H9 (cell line): ENCODE measurements around the gene ANP32B. TPM values are rescaled to one million over a fixed set of nuclear protein-coding genes. Genes with fewer than 3 reads are reported as not detected.

ENCODE experiments used
- DNase-seq: peaks from one replicate; pipeline ENCODE4 v3.0.0-alpha.2; 2017
- H2AFZ ChIP-seq: one replicate; pipeline ENCODE4 v1.6.1; 2013; ENCODE audit warnings: mild to moderate bottlenecking, low read length, control low read depth, moderate library complexity
- H2AK5ac ChIP-seq: 2 replicates; pipeline ENCODE4 v1.6.1; 2013; ENCODE audit warnings: low read length, control low read depth, mixed read lengths; ENCODE audit not compliant: insufficient read length
- H2BK120ac ChIP-seq: one replicate; pipeline ENCODE4 v1.6.1; 2013; ENCODE audit warnings: low read depth, mild to moderate bottlenecking, low read length, control low read depth, inconsistent platforms; ENCODE audit not compliant: poor library complexity, severe bottlenecking
- H2BK12ac ChIP-seq: 2 replicates; pipeline ENCODE4 v1.6.1; 2013; ENCODE audit warnings: low read length, control low read depth, mixed read lengths, low read depth; ENCODE audit not compliant: insufficient read length
- H2BK15ac ChIP-seq: 2 replicates; pipeline ENCODE4 v1.6.1; 2013; ENCODE audit warnings: low read depth, low read length, control low read depth
- H2BK20ac ChIP-seq: one replicate; pipeline ENCODE4 v1.6.1; 2013; ENCODE audit warnings: low read depth, mild to moderate bottlenecking, low read length, control low read depth, inconsistent platforms; ENCODE audit not compliant: poor library complexity, severe bottlenecking
- H2BK5ac ChIP-seq: 2 replicates; pipeline ENCODE4 v1.6.1; 2013; ENCODE audit warnings: low read length, control low read depth, mixed read lengths; ENCODE audit not compliant: insufficient read length
- H3K14ac ChIP-seq: 2 replicates; pipeline ENCODE4 v1.6.1; 2013; ENCODE audit warnings: low read length, control low read depth; ENCODE audit not compliant: insufficient read depth
- H3K18ac ChIP-seq: 2 replicates; pipeline ENCODE4 v1.6.1; 2013; ENCODE audit warnings: low read depth, mild to moderate bottlenecking, mixed read lengths, low read length, control low read depth; ENCODE audit not compliant: insufficient read length
- H3K23ac ChIP-seq: 2 replicates; pipeline ENCODE4 v1.6.1; 2013; ENCODE audit warnings: low read length, control low read depth, mixed read lengths, low read depth; ENCODE audit not compliant: insufficient read length
- H3K23me2 ChIP-seq: 2 replicates; pipeline ENCODE4 v1.6.1; 2013; ENCODE audit warnings: low read depth, mild to moderate bottlenecking, mixed read lengths, low read length, control low read depth; ENCODE audit not compliant: insufficient read length, poor library complexity, severe bottlenecking
- H3K27ac ChIP-seq: 2 replicates; pipeline ENCODE4 v1.5.1; 2013; ENCODE audit warnings: low read length, control low read depth, mixed read lengths, low read depth; ENCODE audit not compliant: insufficient read length
- H3K27me3 ChIP-seq: 2 replicates; pipeline ENCODE4 v1.6.1; 2013; ENCODE audit warnings: low read length, control low read depth, inconsistent platforms; ENCODE audit not compliant: insufficient read depth
- H3K4ac ChIP-seq: 2 replicates; pipeline ENCODE4 v1.6.1; 2013; ENCODE audit warnings: low read depth, mild to moderate bottlenecking, control low read depth, inconsistent platforms, low read length, moderate library complexity
- H3K4me1 ChIP-seq: 2 replicates; pipeline ENCODE4 v1.6.1; 2013; ENCODE audit warnings: low read length, control low read depth, inconsistent platforms; ENCODE audit not compliant: insufficient read depth
- H3K4me2 ChIP-seq: 2 replicates; pipeline ENCODE4 v1.6.1; 2013; ENCODE audit warnings: low read length, control low read depth, mixed read lengths; ENCODE audit not compliant: insufficient read length, insufficient read depth
- H3K56ac ChIP-seq: 2 replicates; pipeline ENCODE4 v1.6.1; 2013; ENCODE audit warnings: low read depth, mild to moderate bottlenecking, mixed read lengths, low read length, control low read depth; ENCODE audit not compliant: insufficient read length
- H3K79me1 ChIP-seq: 2 replicates; pipeline ENCODE4 v1.6.1; 2013; ENCODE audit warnings: low read depth, mild to moderate bottlenecking, moderate library complexity, low read length, control low read depth, inconsistent platforms; ENCODE audit not compliant: insufficient read depth, poor library complexity, severe bottlenecking
- H3K79me2 ChIP-seq: 2 replicates; pipeline ENCODE4 v1.6.1; 2013; ENCODE audit warnings: low read length, control low read depth, inconsistent platforms; ENCODE audit not compliant: insufficient read depth
- H3K9ac ChIP-seq: 2 replicates; pipeline ENCODE4 v1.6.1; 2013; ENCODE audit warnings: low read length, control low read depth, mixed read lengths; ENCODE audit not compliant: insufficient read length; ENCODE audit errors: extremely low read depth
- H3K9me3 ChIP-seq: one replicate; pipeline ENCODE4 v1.6.1; 2013; ENCODE audit warnings: low read depth, low read length, inconsistent platforms; ENCODE audit not compliant: control insufficient read depth
- H3T11ph ChIP-seq: one replicate; pipeline ENCODE4 v1.6.1; 2013; ENCODE audit warnings: mild to moderate bottlenecking, low read length, control low read depth, inconsistent platforms
- H4K20me1 ChIP-seq: one replicate; pipeline ENCODE4 v1.6.1; 2013; ENCODE audit not compliant: control insufficient read depth, insufficient read length, insufficient read depth
- H4K5ac ChIP-seq: 2 replicates; pipeline ENCODE4 v1.6.1; 2013; ENCODE audit warnings: low read depth, mild to moderate bottlenecking, mixed read lengths, low read length, control low read depth; ENCODE audit not compliant: insufficient read length
- H4K8ac ChIP-seq: replicated peaks from 2 replicates; pipeline ENCODE4 v1.6.1; 2013; ENCODE audit warnings: low read length, control low read depth, mixed read lengths, low read depth; ENCODE audit not compliant: insufficient read length
- H4K91ac ChIP-seq: 2 replicates; pipeline ENCODE4 v1.6.1; 2013; ENCODE audit warnings: low read depth, mild to moderate bottlenecking, moderate library complexity, mixed read lengths, low read length, control low read depth; ENCODE audit not compliant: insufficient read length
- H3K27ac Mint-ChIP-seq, 3 experiments: 2 replicates in 2 of 3; 3 replicates in 1 of 3; pipeline ENCODE4 v1.8.0; 2020 to 2021; ENCODE audit warnings: mixed read lengths in 3 of 3, mild to moderate bottlenecking in 1 of 3, moderate library complexity in 1 of 3
- H3K27me3 Mint-ChIP-seq: 2 replicates; pipeline ENCODE4 v1.8.0; 2021; ENCODE audit warnings: low read depth, mild to moderate bottlenecking, moderate library complexity, mixed read lengths
- H3K36me3 Mint-ChIP-seq, 3 experiments: 2 replicates in 2 of 3; 3 replicates in 1 of 3; pipeline ENCODE4 v1.8.0; 2020 to 2021; ENCODE audit warnings: low read depth in 3 of 3, mixed read lengths in 3 of 3; ENCODE audit not compliant: insufficient read depth in 1 of 3
- H3K4me1 Mint-ChIP-seq, 2 experiments: 2 replicates each; pipeline ENCODE4 v1.8.0; 2020; ENCODE audit warnings: mixed read lengths in 2 of 2
- H3K4me3 Mint-ChIP-seq, 2 experiments: 2 replicates in 1 of 2; 3 replicates in 1 of 2; pipeline ENCODE4 v1.8.0; 2020 to 2021; ENCODE audit warnings: mild to moderate bottlenecking in 2 of 2, mixed read lengths in 2 of 2, moderate library complexity in 1 of 2
- H3K9me3 Mint-ChIP-seq, 2 experiments: 2 replicates in 1 of 2; 3 replicates in 1 of 2; pipeline ENCODE4 v1.8.0; 2020; ENCODE audit warnings: mild to moderate bottlenecking in 2 of 2, mixed read lengths in 2 of 2, moderate library complexity in 1 of 2
- WGBS: extraction: QIAGEN DNeasy Blood & Tissue Kit; methylation state at CpG from one replicate; pipeline ENCODE4 v1.1.7; 2013; ENCODE audit warnings: missing lambda C conversion rate, low lambda C conversion rate, mixed read lengths; ENCODE audit not compliant: insufficient read length; ENCODE audit errors: extremely low coverage; 5-methylcytosine and 5-hydroxymethylcytosine counted together
- total RNA-seq: library from RNA; stranded (reverse); gene quantifications from 2 replicates; pipeline ENCODE4 v1.2.1, GENCODE V29; 2021
- TF ChIP-seq, protein P1 (sequence below): fragments of 200-600 bp; sonication (generic); conservative IDR thresholded peaks from 3 replicates; pipeline ENCODE4 v1.8.0; 2021; ENCODE audit warnings: antibody characterized with exemption, mild to moderate bottlenecking

The ANP32B gene
- total RNA-seq, 1 experiment from 2014 or later: 91.6 TPM

DNA sequence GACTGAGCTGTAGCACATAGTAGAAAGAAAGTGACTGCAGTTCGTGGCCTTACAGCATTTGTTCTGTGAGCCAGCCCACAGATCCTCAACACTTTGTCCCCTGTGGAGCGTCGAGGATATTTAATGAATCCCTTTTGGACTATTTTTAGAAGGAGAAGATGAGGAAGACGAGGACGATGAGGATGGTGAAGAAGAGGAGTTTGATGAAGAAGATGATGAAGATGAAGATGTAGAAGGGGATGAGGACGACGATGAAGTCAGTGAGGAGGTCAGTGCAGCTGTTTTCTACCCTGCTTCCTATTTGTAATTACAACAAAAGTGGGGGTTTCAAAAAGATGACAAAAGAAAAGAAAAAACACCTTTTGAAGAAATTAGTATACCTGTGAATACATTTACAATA lies 28.0 kb downstream of the ANP32B start:
- Histone ChIP-seq H3K27ac (no peak overlapping the region), H3K27me3 (no peaks in the 10 kb centered on the region), H3K9me3 (no peaks in the 10 kb centered on the region), H2BK15ac (no peak overlapping the region), H3K4ac (no peak overlapping the region), H3K79me1 (no peaks in the 10 kb centered on the region), H3K14ac (no peak overlapping the region), H2BK5ac (no peak overlapping the region), H3K4me1 (no peaks in the 10 kb centered on the region), H3K9ac (no peak overlapping the region), H4K20me1 (no peaks in the 10 kb centered on the region), H3K18ac (no peak overlapping the region), H4K8ac (no peak overlapping the region), H2AK5ac (no peak overlapping the region), H4K5ac (no peak overlapping the region), H2AFZ (no peak overlapping the region), H3K79me2 (no peaks in the 10 kb centered on the region), H2BK120ac (no peak overlapping the region), H2BK20ac (no peak overlapping the region), H3T11ph (no peak overlapping the region), H4K91ac (no peak overlapping the region), H3K4me2 (no peak overlapping the region), H3K23me2 (no peaks in the 10 kb centered on the region), H3K23ac (no peak overlapping the region), H2BK12ac (no peak overlapping the region), H3K56ac (no peak overlapping the region)
- Mint-ChIP-seq H3K36me3 (peaks cover 10 to 82% (median 55%) of the 10 kb centered on the region in 3 experiments; a peak in 6 of 7 replicates), H3K4me1 (no peaks in the 10 kb centered on the region), H3K27ac (no peak overlapping the region), H3K27me3 (no peaks in the 10 kb centered on the region), H3K9me3 (no peaks in the 10 kb centered on the region), H3K4me3 (no peak overlapping the region)
- DNase-seq: no peak
- TF ChIP-seq, protein P1, sequence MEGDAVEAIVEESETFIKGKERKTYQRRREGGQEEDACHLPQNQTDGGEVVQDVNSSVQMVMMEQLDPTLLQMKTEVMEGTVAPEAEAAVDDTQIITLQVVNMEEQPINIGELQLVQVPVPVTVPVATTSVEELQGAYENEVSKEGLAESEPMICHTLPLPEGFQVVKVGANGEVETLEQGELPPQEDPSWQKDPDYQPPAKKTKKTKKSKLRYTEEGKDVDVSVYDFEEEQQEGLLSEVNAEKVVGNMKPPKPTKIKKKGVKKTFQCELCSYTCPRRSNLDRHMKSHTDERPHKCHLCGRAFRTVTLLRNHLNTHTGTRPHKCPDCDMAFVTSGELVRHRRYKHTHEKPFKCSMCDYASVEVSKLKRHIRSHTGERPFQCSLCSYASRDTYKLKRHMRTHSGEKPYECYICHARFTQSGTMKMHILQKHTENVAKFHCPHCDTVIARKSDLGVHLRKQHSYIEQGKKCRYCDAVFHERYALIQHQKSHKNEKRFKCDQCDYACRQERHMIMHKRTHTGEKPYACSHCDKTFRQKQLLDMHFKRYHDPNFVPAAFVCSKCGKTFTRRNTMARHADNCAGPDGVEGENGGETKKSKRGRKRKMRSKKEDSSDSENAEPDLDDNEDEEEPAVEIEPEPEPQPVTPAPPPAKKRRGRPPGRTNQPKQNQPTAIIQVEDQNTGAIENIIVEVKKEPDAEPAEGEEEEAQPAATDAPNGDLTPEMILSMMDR: no peak
- 100% methylated on average over 4 of the region's 7 CpGs for WGBS
